HEK293 (cell line): ENCODE measurements around the gene NUP210.

ENCODE experiments used
- CTCF ChIA-PET: fragments of 350-600 bp; formaldehyde crosslinking; extraction: SDS; loops from one replicate; lab custom pipeline; 2021; ENCODE audit warnings: antibody characterized with exemption; lab: Yijun Ruan, JAX
- POLR2A ChIA-PET: fragments of 300-600 bp; formaldehyde crosslinking; extraction: SDS; loops from one replicate; lab custom pipeline; 2020; ENCODE audit warnings: antibody characterized with exemption, inconsistent platforms; lab: Yijun Ruan, JAX
- H3K27ac ChIP-seq: fragments of 200-500 bp; sonication (Bioruptor generic); 2 replicates; pipeline ENCODE4 v1.5.1; 2014; ENCODE audit warnings: low read depth, low read length, control low read depth, inconsistent platforms; ENCODE audit errors: extremely low read depth
- H3K36me3 ChIP-seq, 2 experiments: fragments of 200-500 bp in 1 of 2; sonication (Bioruptor generic) in 1 of 2; 1 replicate in 1 of 2; 2 replicates in 1 of 2; pipeline ENCODE4 v1.5.1; 2014 to 2017; ENCODE audit warnings: inconsistent platforms in 2 of 2, low read length in 2 of 2; ENCODE audit not compliant: control insufficient read depth in 2 of 2, insufficient read depth in 1 of 2
- H3K4me1 ChIP-seq: fragments of 200-500 bp; sonication (Bioruptor generic); 2 replicates; pipeline ENCODE4 v1.5.1; 2014; ENCODE audit warnings: mild to moderate bottlenecking, low read length, inconsistent platforms; ENCODE audit not compliant: control insufficient read depth, insufficient read depth
- H3K4me3 ChIP-seq: 2 replicates; pipeline ENCODE4 v1.5.1; 2011; ENCODE audit warnings: low read depth, mild to moderate bottlenecking, control low read depth, low read length, moderate library complexity
- H3K9me3 ChIP-seq: fragments of 200-500 bp; sonication (Bioruptor generic); 2 replicates; pipeline ENCODE4 v1.5.1; 2014; ENCODE audit warnings: low read depth, low read length, inconsistent platforms; ENCODE audit not compliant: control insufficient read depth, insufficient read depth
- AEBP2 ChIP-seq: fragments of 450-650 bp; formaldehyde crosslinking; IDR thresholded peaks from 2 replicates; pipeline ENCODE4 v1.5.1; 2016; ENCODE audit warnings: missing biosample characterization, missing genetic modification characterization, borderline replicate concordance
- BCL11B ChIP-seq: fragments of 450-650 bp; formaldehyde crosslinking; IDR thresholded peaks from 2 replicates; pipeline ENCODE4 v1.5.1; 2016; ENCODE audit warnings: low read depth, missing biosample characterization, missing genetic modification characterization
- BCL6B ChIP-seq: fragments of 450-650 bp; formaldehyde crosslinking; IDR thresholded peaks from 2 replicates; pipeline ENCODE4 v1.5.1; 2017; ENCODE audit warnings: missing biosample characterization, missing genetic modification characterization
- GLIS1 ChIP-seq: fragments of 450-650 bp; formaldehyde crosslinking; IDR thresholded peaks from 2 replicates; pipeline ENCODE4 v1.5.1; 2016; ENCODE audit warnings: missing biosample characterization, missing genetic modification characterization
- MYNN ChIP-seq: fragments of 450-650 bp; formaldehyde crosslinking; IDR thresholded peaks from 2 replicates; pipeline ENCODE4 v1.5.1; 2016; ENCODE audit warnings: missing biosample characterization, missing genetic modification characterization, borderline replicate concordance
- PATZ1 ChIP-seq: fragments of 450-650 bp; formaldehyde crosslinking; IDR thresholded peaks from 2 replicates; pipeline ENCODE4 v1.5.1; 2016; ENCODE audit warnings: missing biosample characterization, missing genetic modification characterization
- SETDB1 ChIP-seq: IDR thresholded peaks from one replicate; pipeline ENCODE4 v1.6.1; 2017; ENCODE audit warnings: mild to moderate bottlenecking, low read length, moderate library complexity, mixed read lengths; ENCODE audit not compliant: insufficient read length
- SP2 ChIP-seq: fragments of 450-650 bp; formaldehyde crosslinking; IDR thresholded peaks from 2 replicates; pipeline ENCODE4 v1.5.1; 2016; ENCODE audit warnings: missing biosample characterization, missing genetic modification characterization
- ZNF214 ChIP-seq: fragments of 450-650 bp; formaldehyde crosslinking; IDR thresholded peaks from 2 replicates; pipeline ENCODE4 v1.5.1; 2017; ENCODE audit warnings: missing biosample characterization, mild to moderate bottlenecking, missing genetic modification characterization, borderline replicate concordance
- ZNF223 ChIP-seq: fragments of 450-650 bp; formaldehyde crosslinking; IDR thresholded peaks from 2 replicates; pipeline ENCODE4 v1.5.1; 2016; ENCODE audit warnings: missing biosample characterization, missing genetic modification characterization
- ZNF292 ChIP-seq: fragments of 450-650 bp; formaldehyde crosslinking; IDR thresholded peaks from 2 replicates; pipeline ENCODE4 v1.5.1; 2016; ENCODE audit warnings: low read depth, missing biosample characterization, missing genetic modification characterization, borderline replicate concordance
- ZNF311 ChIP-seq: fragments of 450-650 bp; formaldehyde crosslinking; IDR thresholded peaks from 2 replicates; pipeline ENCODE4 v1.5.1; 2017; ENCODE audit warnings: missing biosample characterization, missing genetic modification characterization, borderline replicate concordance
- ZNF362 ChIP-seq: fragments of 450-650 bp; formaldehyde crosslinking; IDR thresholded peaks from 2 replicates; pipeline ENCODE4 v1.5.1; 2016; ENCODE audit warnings: missing biosample characterization, missing genetic modification characterization
- ZNF394 ChIP-seq: fragments of 450-650 bp; formaldehyde crosslinking; IDR thresholded peaks from 2 replicates; pipeline ENCODE4 v1.5.1; 2016; ENCODE audit warnings: missing biosample characterization, missing genetic modification characterization, mild to moderate bottlenecking, moderate library complexity, borderline replicate concordance
- ZNF404 ChIP-seq: fragments of 450-650 bp; formaldehyde crosslinking; IDR thresholded peaks from 2 replicates; pipeline ENCODE4 v1.5.1; 2017; ENCODE audit warnings: missing biosample characterization, missing genetic modification characterization
- ZNF514 ChIP-seq: fragments of 450-650 bp; formaldehyde crosslinking; IDR thresholded peaks from 2 replicates; pipeline ENCODE4 v1.5.1; 2016; ENCODE audit warnings: missing biosample characterization, missing genetic modification characterization
- ZNF529 ChIP-seq: fragments of 450-650 bp; formaldehyde crosslinking; IDR thresholded peaks from 2 replicates; pipeline ENCODE4 v1.5.1; 2017; ENCODE audit warnings: missing genetic modification characterization, missing biosample characterization; ENCODE audit not compliant: insufficient replicate concordance
- ZNF558 ChIP-seq: fragments of 450-650 bp; formaldehyde crosslinking; IDR thresholded peaks from 2 replicates; pipeline ENCODE4 v1.5.1; 2016; ENCODE audit warnings: missing biosample characterization, missing genetic modification characterization
- ZNF610 ChIP-seq: fragments of 450-650 bp; formaldehyde crosslinking; IDR thresholded peaks from 2 replicates; pipeline ENCODE4 v1.5.1; 2016; ENCODE audit warnings: missing biosample characterization, missing genetic modification characterization, borderline replicate concordance
- ZNF621 ChIP-seq: fragments of 450-650 bp; formaldehyde crosslinking; IDR thresholded peaks from 2 replicates; pipeline ENCODE4 v1.5.1; 2017; ENCODE audit warnings: missing biosample characterization, missing genetic modification characterization
- ZNF626 ChIP-seq: fragments of 450-650 bp; sonication (Bioruptor Pico); formaldehyde crosslinking; IDR thresholded peaks from 2 replicates; pipeline ENCODE4 v1.5.1; 2018; ENCODE audit warnings: missing biosample characterization, missing genetic modification characterization, inconsistent platforms
- ZNF629 ChIP-seq: fragments of 450-650 bp; formaldehyde crosslinking; IDR thresholded peaks from 2 replicates; pipeline ENCODE4 v1.5.1; 2017; ENCODE audit warnings: missing biosample characterization, missing genetic modification characterization
- ZNF664 ChIP-seq: fragments of 450-650 bp; formaldehyde crosslinking; IDR thresholded peaks from 2 replicates; pipeline ENCODE4 v1.5.1; 2016; ENCODE audit warnings: missing biosample characterization, missing genetic modification characterization
- ZNF707 ChIP-seq: fragments of 450-650 bp; formaldehyde crosslinking; IDR thresholded peaks from 2 replicates; pipeline ENCODE4 v1.5.1; 2016; ENCODE audit warnings: missing biosample characterization, missing genetic modification characterization
- ZNF747 ChIP-seq: fragments of 450-650 bp; formaldehyde crosslinking; IDR thresholded peaks from 2 replicates; pipeline ENCODE4 v1.5.1; 2016; ENCODE audit warnings: missing biosample characterization, missing genetic modification characterization
- ZNF843 ChIP-seq: fragments of 450-650 bp; formaldehyde crosslinking; IDR thresholded peaks from 2 replicates; pipeline ENCODE4 v1.5.1; 2016; ENCODE audit warnings: missing biosample characterization, missing genetic modification characterization

NUP210 gene

GRCh38 chr3:13269711-13270378 is 150.3 kb downstream of the NUP210 start:
- CTCF ChIA-PET = no interaction called here
- no peaks in the 10 kb centered on the region for H3K4me1 ChIP-seq
- H3K4me3 ChIP-seq = no peak overlapping the region
- TF ChIP-seq SP2 (tag by site-specific recombination) = 0 out of 2 replicates have a peak, but pooled peaks have one; percentile 20
- TF ChIP-seq ZNF514 (tag by site-specific recombination) = no peak
- TF ChIP-seq SETDB1 = peak; percentile 65
- no peak for TF ChIP-seq ZNF629 (tag by site-specific recombination)
- no peak for TF ChIP-seq ZNF626 (tag by site-specific recombination)
- TF ChIP-seq ZNF558 (tag by site-specific recombination) = no peak
- TF ChIP-seq ZNF843 (tag by site-specific recombination) = no peak
- no peak for TF ChIP-seq ZNF707 (tag by site-specific recombination)
- TF ChIP-seq AEBP2 = no peak
- no peak for TF ChIP-seq ZNF529
- no peak for TF ChIP-seq ZNF292 (tag by site-specific recombination)
- TF ChIP-seq PATZ1 (tag by site-specific recombination) = no peak
- TF ChIP-seq ZNF394 (tag by site-specific recombination) = no peak
- peak; percentile 40; the same call in 1 of the 2 replicates for TF ChIP-seq ZNF664
- TF ChIP-seq, all 188 proteins: peak for 3
- no peaks in the 10 kb centered on the region for H3K9me3 ChIP-seq
- no peaks in the 10 kb centered on the region for H3K36me3 ChIP-seq
- no peak overlapping the region for H3K27ac ChIP-seq
- POLR2A ChIA-PET = no interaction called here

GRCh38 chr3:13268961-13269441 is 151.1 kb downstream of the NUP210 start:
- no peak overlapping the region for H3K27ac ChIP-seq
- no peak overlapping the region for H3K4me3 ChIP-seq
- H3K9me3 ChIP-seq = no peaks in the 10 kb centered on the region
- CTCF ChIA-PET = no interaction called here
- POLR2A ChIA-PET = no interaction called here
- H3K4me1 ChIP-seq = no peaks in the 10 kb centered on the region
- TF ChIP-seq ZNF610 (tag by site-specific recombination) (no peak), ZNF362 (no peak), BCL6B (tag by site-specific recombination) (no peak), ZNF404 (no peak), ZNF707 (tag by site-specific recombination) (no peak), ZNF747 (tag by site-specific recombination) (no peak), ZNF621 (tag by site-specific recombination) (no peak), ZNF214 (tag by site-specific recombination) (no peak), ZNF311 (tag by site-specific recombination) (no peak), GLIS1 (tag by site-specific recombination) (no peak), BCL11B (tag by site-specific recombination) (no peak), ZNF629 (tag by site-specific recombination) (no peak), ZNF223 (tag by site-specific recombination) (no peak), MYNN (tag by site-specific recombination) (no peak)
- no peaks in the 10 kb centered on the region for H3K36me3 ChIP-seq
